ENCODE results near the gene UBE2B.

The UBE2B gene

GRCh38 chr5:134383980-134384697 is 12.8 kb downstream of the UBE2B start:
- Mint-ChIP-seq H3K27ac (peak overlapping the region; percentile 96), H3K36me3 (peaks cover 16% of the 10 kb centered on the region), H3K4me1 (peaks cover 37% of the 10 kb centered on the region), H3K4me3 (peak overlapping the region; percentile 60), H3K27me3 (no peaks in the 10 kb centered on the region), H3K9me3 (no peaks in the 10 kb centered on the region)

- no peaks in the 10 kb centered on the region for H3K9me3 Mint-ChIP-seq
- no peaks in the 10 kb centered on the region for H3K27me3 Mint-ChIP-seq
- H3K36me3 Mint-ChIP-seq = peaks cover 17% of the 10 kb centered on the region
- H3K27ac Mint-ChIP-seq = no peak overlapping the region
- H3K4me3 Mint-ChIP-seq = no peak overlapping the region
- H3K4me1 Mint-ChIP-seq = peaks cover 22% of the 10 kb centered on the region
Observed at GRCh38 chr5:134387443-134387842, 16.1 kb downstream of the UBE2B start.

GRCh38 chr5:134392301-134392700 is 20.9 kb downstream of the UBE2B start:
- peaks cover 9% of the 10 kb centered on the region for H3K36me3 Mint-ChIP-seq
- H3K4me1 Mint-ChIP-seq = peaks cover 8% of the 10 kb centered on the region
- no peak overlapping the region for H3K4me3 Mint-ChIP-seq
- no peak overlapping the region for H3K27ac Mint-ChIP-seq
- H3K27me3 Mint-ChIP-seq = no peaks in the 10 kb centered on the region
- no peaks in the 10 kb centered on the region for H3K9me3 Mint-ChIP-seq

GRCh38 chr5:134394932-134395331 is 23.6 kb downstream of the UBE2B start:
- H3K36me3 Mint-ChIP-seq = peaks cover 6% of the 10 kb centered on the region
- no peak overlapping the region for H3K4me3 Mint-ChIP-seq
- H3K27me3 Mint-ChIP-seq = no peaks in the 10 kb centered on the region
- H3K27ac Mint-ChIP-seq = peak overlapping the region; percentile 60
- H3K9me3 Mint-ChIP-seq = no peaks in the 10 kb centered on the region
- H3K4me1 Mint-ChIP-seq = peaks cover 8% of the 10 kb centered on the region

GRCh38 chr5:134396274-134396673 is 24.9 kb downstream of the UBE2B start:
- Mint-ChIP-seq H3K36me3 (peaks cover 4% of the 10 kb centered on the region), H3K9me3 (no peaks in the 10 kb centered on the region), H3K27ac (no peak overlapping the region), H3K4me1 (peaks cover 5% of the 10 kb centered on the region), H3K27me3 (no peaks in the 10 kb centered on the region), H3K4me3 (no peak overlapping the region)

- peak overlapping the region; percentile 84 for H3K27ac Mint-ChIP-seq
- no peak overlapping the region for H3K4me3 Mint-ChIP-seq
- H3K9me3 Mint-ChIP-seq = no peaks in the 10 kb centered on the region
- H3K36me3 Mint-ChIP-seq = peaks cover 4% of the 10 kb centered on the region
- no peaks in the 10 kb centered on the region for H3K27me3 Mint-ChIP-seq
- peaks cover 5% of the 10 kb centered on the region for H3K4me1 Mint-ChIP-seq
Observed at GRCh38 chr5:134397196-134397595, 25.8 kb downstream of the UBE2B start.

GRCh38 chr5:134398609-134399155 is 27.3 kb downstream of the UBE2B start:
- Mint-ChIP-seq H3K4me1 (peaks cover 2% of the 10 kb centered on the region), H3K27me3 (no peaks in the 10 kb centered on the region), H3K4me3 (no peak overlapping the region), H3K27ac (no peak overlapping the region), H3K36me3 (peaks cover 4% of the 10 kb centered on the region), H3K9me3 (no peaks in the 10 kb centered on the region)

- no peak overlapping the region for H3K27ac Mint-ChIP-seq
- H3K9me3 Mint-ChIP-seq = no peaks in the 10 kb centered on the region
- no peaks in the 10 kb centered on the region for H3K27me3 Mint-ChIP-seq
- no peak overlapping the region for H3K4me3 Mint-ChIP-seq
- peaks cover 16% of the 10 kb centered on the region for H3K4me1 Mint-ChIP-seq
- H3K36me3 Mint-ChIP-seq = peaks cover 2% of the 10 kb centered on the region
Observed at GRCh38 chr5:134403951-134404350, 32.6 kb downstream of the UBE2B start.

GRCh38 chr5:134406390-134406789 is 35.0 kb downstream of the UBE2B start:
- H3K9me3 Mint-ChIP-seq = no peaks in the 10 kb centered on the region
- no peak overlapping the region for H3K4me3 Mint-ChIP-seq
- no peak overlapping the region for H3K27ac Mint-ChIP-seq
- H3K27me3 Mint-ChIP-seq = no peaks in the 10 kb centered on the region
- peaks cover 35% of the 10 kb centered on the region for H3K4me1 Mint-ChIP-seq
- H3K36me3 Mint-ChIP-seq = peaks cover 4% of the 10 kb centered on the region

- Mint-ChIP-seq H3K4me3 (peak overlapping the region; percentile 95), H3K9me3 (no peaks in the 10 kb centered on the region), H3K27me3 (no peaks in the 10 kb centered on the region), H3K4me1 (peaks cover 51% of the 10 kb centered on the region), H3K36me3 (peaks cover 4% of the 10 kb centered on the region), H3K27ac (peak overlapping the region; percentile 72)
Observed at GRCh38 chr5:134409321-134409720, 38.0 kb downstream of the UBE2B start.

- Mint-ChIP-seq H3K27ac (peak overlapping the region; percentile 87), H3K4me3 (peak overlapping the region; percentile 95), H3K4me1 (peaks cover 51% of the 10 kb centered on the region)
Observed at GRCh38 chr5:134410822-134411221, 39.5 kb downstream of the UBE2B start.

GRCh38 chr5:134411228-134411545 is 39.8 kb downstream of the UBE2B start:
- Mint-ChIP-seq H3K27ac (peak overlapping the region; percentile 93), H3K27me3 (no peaks in the 10 kb centered on the region), H3K36me3 (peaks cover 4% of the 10 kb centered on the region), H3K4me1 (peaks cover 48% of the 10 kb centered on the region), H3K9me3 (no peaks in the 10 kb centered on the region), H3K4me3 (peak overlapping the region; percentile 95)

More at GRCh38 chr5:134410822-134411221, 39.5 kb downstream of the UBE2B start:
- Mint-ChIP-seq H3K9me3 (no peaks in the 10 kb centered on the region), H3K27me3 (no peaks in the 10 kb centered on the region), H3K36me3 (peaks cover 4% of the 10 kb centered on the region)

- Mint-ChIP-seq H3K9me3 (no peaks in the 10 kb centered on the region), H3K27me3 (no peaks in the 10 kb centered on the region), H3K4me3 (peak within 1 kb of the TSS; percentile 95), H3K27ac (peak within 1 kb of the TSS; percentile 93), H3K36me3 (peaks cover 4% of the 10 kb centered on the region), H3K4me1 (peaks cover 43% of the 10 kb centered on the region)
Observed at GRCh38 chr5:134411546-134412266, 40.3 kb downstream of the UBE2B start, which contains the start of gene CDKN2AIPNL. TSS of gene CDKN2AIPNL (minus strand) at chr5:134411881. CDS start at chr5:134411854, 27 bp downstream.

GRCh38 chr5:134413046-134413445 is 41.7 kb downstream of the UBE2B start:
- H3K27ac Mint-ChIP-seq = no peak overlapping the region
- H3K27me3 Mint-ChIP-seq = no peaks in the 10 kb centered on the region
- H3K4me3 Mint-ChIP-seq = peak overlapping the region; percentile 95
- H3K4me1 Mint-ChIP-seq = peaks cover 37% of the 10 kb centered on the region
- H3K36me3 Mint-ChIP-seq = peaks cover 3% of the 10 kb centered on the region
- H3K9me3 Mint-ChIP-seq = no peaks in the 10 kb centered on the region

- no peak overlapping the region for H3K4me3 Mint-ChIP-seq
- H3K27me3 Mint-ChIP-seq = no peaks in the 10 kb centered on the region
- H3K9me3 Mint-ChIP-seq = no peaks in the 10 kb centered on the region
- peaks cover 7% of the 10 kb centered on the region for H3K4me1 Mint-ChIP-seq
- no peak overlapping the region for H3K27ac Mint-ChIP-seq
- H3K36me3 Mint-ChIP-seq = no peaks in the 10 kb centered on the region
Observed at GRCh38 chr5:134417707-134418106, 46.3 kb downstream of the UBE2B start.

GRCh38 chr5:134418958-134419357 is 47.6 kb downstream of the UBE2B start:
- Mint-ChIP-seq H3K4me3 (no peak overlapping the region), H3K9me3 (no peaks in the 10 kb centered on the region), H3K36me3 (no peaks in the 10 kb centered on the region), H3K4me1 (no peaks in the 10 kb centered on the region), H3K27me3 (no peaks in the 10 kb centered on the region), H3K27ac (no peak overlapping the region)
